ENCODE measurements around the gene CCL5. TPM values are rescaled to one million over a fixed set of nuclear protein-coding genes. Genes with fewer than 3 reads are reported as not detected.

CCL5 gene
- total RNA-seq, 1 experiment from 2014 or later: 0.17 TPM

DNA sequence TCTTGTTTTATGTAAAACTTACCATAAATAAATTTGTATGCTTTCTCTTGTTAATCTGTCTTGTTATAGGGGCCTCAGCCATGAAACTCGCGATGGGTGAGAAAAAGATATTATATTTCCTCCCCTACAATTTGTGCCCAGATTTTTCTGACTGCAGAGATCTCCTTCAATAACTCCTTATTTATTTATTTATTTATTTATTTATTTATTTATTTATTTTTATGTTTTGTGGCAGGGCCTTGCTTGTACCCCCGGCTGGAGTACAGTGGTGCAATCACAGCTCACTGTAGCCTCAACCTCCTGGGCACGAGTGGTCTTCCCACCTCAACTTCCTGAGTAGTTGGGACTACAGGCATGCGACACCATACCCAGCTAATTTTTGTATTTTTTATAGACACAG, 23.3 kb upstream of the CCL5 start (continued):
- TF ChIP-seq SP1 (CRISPR knock-in tag; conservative IDR thresholded peaks at IDR 0.05) (no peak), USF2 (CRISPR knock-in tag; IDR thresholded peaks at IDR 0.05) (no peak), ETV6 (CRISPR knock-in tag; IDR thresholded peaks at IDR 0.05) (no peak)
- TF ChIP-seq, protein P1, sequence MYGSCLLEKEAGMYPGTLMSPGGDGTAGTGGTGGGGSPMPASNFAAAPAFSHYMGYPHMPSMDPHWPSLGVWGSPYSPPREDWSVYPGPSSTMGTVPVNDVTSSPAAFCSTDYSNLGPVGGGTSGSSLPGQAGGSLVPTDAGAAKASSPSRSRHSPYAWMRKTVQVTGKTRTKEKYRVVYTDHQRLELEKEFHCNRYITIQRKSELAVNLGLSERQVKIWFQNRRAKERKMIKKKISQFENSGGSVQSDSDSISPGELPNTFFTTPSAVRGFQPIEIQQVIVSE (CRISPR knock-in tag; IDR thresholded peaks at IDR 0.05; ENCODE audit: borderline replicate concordance): no peak

DNA sequence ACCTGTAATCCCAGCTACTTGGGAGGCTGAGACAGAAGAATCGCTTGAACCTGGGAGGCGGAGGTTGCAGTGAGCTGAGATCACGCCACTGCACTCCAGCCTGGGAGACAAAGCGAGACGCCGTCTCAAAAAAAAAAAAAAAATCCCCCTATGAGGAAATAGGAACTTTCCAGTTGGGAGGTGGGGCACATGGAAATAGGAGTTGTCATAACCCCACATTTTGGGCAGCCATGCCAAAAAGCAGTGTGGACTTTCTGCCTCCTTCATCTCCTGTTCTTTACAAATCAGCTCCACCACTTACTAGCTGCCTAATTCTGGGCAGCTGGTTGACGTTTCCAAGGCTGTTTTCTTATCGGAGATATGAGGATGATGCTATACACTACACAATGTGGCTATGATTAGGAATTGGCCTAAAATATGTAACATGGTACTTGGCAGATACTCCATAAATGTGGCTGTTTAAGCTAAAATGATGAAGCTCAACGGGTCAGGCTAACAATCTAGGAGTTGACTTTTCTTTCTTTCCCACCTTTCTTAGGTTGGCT, 21.5 kb upstream of the CCL5 start:
- no peak for TF ChIP-seq ATF3 (CRISPR knock-in tag; conservative IDR thresholded peaks at IDR 0.05)
- TF ChIP-seq SOX15 (CRISPR knock-in tag; IDR thresholded peaks at IDR 0.05): no peak
- no peaks in the 10 kb centered on the region for H3K4me1 Mint-ChIP-seq
- H3K27me3 Mint-ChIP-seq (ENCODE audit: low read depth): no peaks in the 10 kb centered on the region; the same call in 1 of the 2 replicates
- ATAC-seq (no peak), DNase-seq (ENCODE audit: low spot score) (no peak)
- no peaks in the 10 kb centered on the region for H3K36me3 Mint-ChIP-seq
- ChIA-PET POLR2A (no interaction called here), CTCF (no interaction called here)
- H3K27ac Mint-ChIP-seq: no peak overlapping the region
- peaks cover 19% of the 10 kb centered on the region for H3K9me3 Mint-ChIP-seq
- H3K4me3 Mint-ChIP-seq: no peak overlapping the region

DNA sequence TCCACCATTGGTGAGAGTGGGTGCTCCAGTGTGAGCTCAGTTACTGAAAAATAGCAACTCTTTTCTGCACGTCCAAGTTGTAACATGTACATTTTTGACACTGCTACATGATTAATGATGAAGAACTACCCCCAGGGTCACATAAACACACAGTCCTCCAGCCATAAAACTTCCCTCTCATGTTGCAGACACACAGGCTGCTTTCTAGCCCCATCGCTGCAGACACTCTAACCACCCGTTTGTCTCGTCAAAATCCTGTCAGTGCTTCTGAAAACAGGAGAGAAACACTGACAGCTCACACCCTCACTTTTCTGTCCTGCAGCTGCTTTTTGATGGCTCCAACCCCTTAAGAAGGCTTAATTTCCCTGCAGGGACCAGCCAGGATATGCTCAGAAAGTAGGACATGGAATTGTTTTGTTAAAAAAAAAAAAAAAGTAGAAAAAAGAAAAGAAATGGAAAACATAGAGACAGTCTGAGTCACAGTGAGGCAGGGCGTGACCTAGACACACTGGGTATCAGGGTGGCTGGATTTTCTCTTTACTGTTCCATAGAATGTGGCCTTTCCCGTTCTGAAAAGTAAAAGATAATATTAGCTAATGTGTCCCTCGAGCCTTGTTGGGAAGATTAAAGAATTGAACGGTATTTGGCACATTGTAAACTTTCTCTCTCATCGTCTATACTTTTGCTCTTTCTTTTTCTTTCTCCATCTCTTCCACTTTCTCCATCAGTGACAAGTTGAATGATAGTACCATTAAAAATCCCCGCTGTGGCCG, 20.7 kb upstream of the CCL5 start:
- no peak overlapping the region for H3K4me3 Mint-ChIP-seq
- POLR2A ChIA-PET: no interaction called here
- H3K4me1 Mint-ChIP-seq: no peaks in the 10 kb centered on the region
- no peak for ATAC-seq
- TF ChIP-seq NR2C2 (CRISPR knock-in tag; IDR thresholded peaks at IDR 0.05) (no peak), ZNF416 (CRISPR knock-in tag; IDR thresholded peaks at IDR 0.05) (no peak), SMAD3 (CRISPR knock-in tag; IDR thresholded peaks at IDR 0.05; ENCODE audit: borderline replicate concordance) (no peak), AR (CRISPR knock-in tag; IDR thresholded peaks at IDR 0.05) (no peak), CREM (CRISPR knock-in tag; IDR thresholded peaks at IDR 0.05) (no peak), ZBTB21 (CRISPR knock-in tag; IDR thresholded peaks at IDR 0.05; ENCODE audit: borderline replicate concordance) (no peak), ATF1 (CRISPR knock-in tag; IDR thresholded peaks at IDR 0.05) (no peak)
- no peak overlapping the region for H3K27ac Mint-ChIP-seq
- DNase-seq (ENCODE audit: low spot score): no peak
- no peaks in the 10 kb centered on the region; the same call in 1 of the 2 replicates for H3K27me3 Mint-ChIP-seq (ENCODE audit: low read depth)
- no peaks in the 10 kb centered on the region for H3K36me3 Mint-ChIP-seq
- H3K9me3 Mint-ChIP-seq: peaks cover 16% of the 10 kb centered on the region
- CTCF ChIA-PET: interaction anchor here (0.6 to 1.3 kb wide), 2 partner anchors 137 to 633 kb away, joined by 3 read pairs; no protein-coding TSS in a partner anchor

DNA sequence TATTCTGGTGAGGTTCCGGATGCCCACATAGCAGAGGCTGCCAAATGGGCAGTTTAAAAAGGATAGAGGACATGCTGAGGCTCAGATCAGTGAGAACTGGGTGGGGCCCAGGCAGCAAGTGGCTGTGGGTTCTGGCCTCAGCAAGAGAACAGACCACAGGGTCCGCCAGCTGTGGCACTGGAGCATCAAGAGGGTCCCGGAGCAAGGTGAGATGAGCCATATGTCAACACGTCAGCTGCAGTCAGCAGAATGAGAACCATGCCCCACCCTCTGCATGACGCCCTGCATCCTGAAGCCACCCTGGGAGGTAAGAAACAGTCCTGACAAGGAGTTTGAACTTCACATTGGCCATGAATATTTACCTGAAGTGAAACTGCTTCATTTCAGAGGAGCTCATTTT, 20.1 kb upstream of the CCL5 start:
- DNase-seq (ENCODE audit: low spot score): no peak
- ChIA-PET CTCF (interaction anchor here (0.6 to 1.3 kb wide), 2 partner anchors 136 to 632 kb away, joined by 3 read pairs; no protein-coding TSS in a partner anchor), POLR2A (no interaction called here)
- Mint-ChIP-seq H3K9me3 (peaks cover 12% of the 10 kb centered on the region), H3K27me3 (ENCODE audit: low read depth) (no peaks in the 10 kb centered on the region; the same call in 1 of the 2 replicates), H3K27ac (no peak overlapping the region), H3K4me3 (no peak overlapping the region), H3K36me3 (no peaks in the 10 kb centered on the region), H3K4me1 (no peaks in the 10 kb centered on the region)
- ATAC-seq: no peak
- TF ChIP-seq MXD4 (CRISPR knock-in tag; IDR thresholded peaks at IDR 0.05; ENCODE audit: borderline replicate concordance) (no peak), HMGA2 (CRISPR knock-in tag; IDR thresholded peaks at IDR 0.05) (no peak), ZNF138 (CRISPR knock-in tag; conservative IDR thresholded peaks at IDR 0.05) (no peak), SMAD4 (CRISPR knock-in tag; IDR thresholded peaks at IDR 0.05) (no peak), KAT7 (CRISPR knock-in tag; IDR thresholded peaks at IDR 0.05; ENCODE audit: borderline replicate concordance) (no peak), TEAD1 (CRISPR knock-in tag; IDR thresholded peaks at IDR 0.05) (no peak), TP53 (CRISPR knock-in tag; IDR thresholded peaks at IDR 0.05) (no peak), IRF2 (CRISPR knock-in tag; IDR thresholded peaks at IDR 0.05; ENCODE audit: borderline replicate concordance, low read depth) (no peak), ZSCAN18 (CRISPR knock-in tag; IDR thresholded peaks at IDR 0.05) (no peak)
- TF ChIP-seq, protein P2, sequence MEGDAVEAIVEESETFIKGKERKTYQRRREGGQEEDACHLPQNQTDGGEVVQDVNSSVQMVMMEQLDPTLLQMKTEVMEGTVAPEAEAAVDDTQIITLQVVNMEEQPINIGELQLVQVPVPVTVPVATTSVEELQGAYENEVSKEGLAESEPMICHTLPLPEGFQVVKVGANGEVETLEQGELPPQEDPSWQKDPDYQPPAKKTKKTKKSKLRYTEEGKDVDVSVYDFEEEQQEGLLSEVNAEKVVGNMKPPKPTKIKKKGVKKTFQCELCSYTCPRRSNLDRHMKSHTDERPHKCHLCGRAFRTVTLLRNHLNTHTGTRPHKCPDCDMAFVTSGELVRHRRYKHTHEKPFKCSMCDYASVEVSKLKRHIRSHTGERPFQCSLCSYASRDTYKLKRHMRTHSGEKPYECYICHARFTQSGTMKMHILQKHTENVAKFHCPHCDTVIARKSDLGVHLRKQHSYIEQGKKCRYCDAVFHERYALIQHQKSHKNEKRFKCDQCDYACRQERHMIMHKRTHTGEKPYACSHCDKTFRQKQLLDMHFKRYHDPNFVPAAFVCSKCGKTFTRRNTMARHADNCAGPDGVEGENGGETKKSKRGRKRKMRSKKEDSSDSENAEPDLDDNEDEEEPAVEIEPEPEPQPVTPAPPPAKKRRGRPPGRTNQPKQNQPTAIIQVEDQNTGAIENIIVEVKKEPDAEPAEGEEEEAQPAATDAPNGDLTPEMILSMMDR (IDR thresholded peaks at IDR 0.05): no peak
